ENCODE data around the gene TAF4.
"Not testable (repeated sequence)": the region's sequence is repeated elsewhere in the genome, so short reads cannot be mapped to it uniquely, and the experiment has no call there.

TAF4 gene

GRCh38 chr20:62060631-62061541 lies 4.8 kb downstream of the TAF4 start:
- no peak overlapping the region for H3K4me3 ChIP-seq (ENCODE audit: low read length)
- no peak for TF ChIP-seq CTCF (conservative IDR thresholded peaks at IDR 0.05; ENCODE audit: low read depth, low read length)

GRCh38 chr20:62059920-62060630 lies 5.6 kb downstream of the TAF4 start:
- H3K4me3 ChIP-seq (ENCODE audit: low read length), result no peak overlapping the region
- no peak for TF ChIP-seq CTCF (conservative IDR thresholded peaks at IDR 0.05; ENCODE audit: low read depth, low read length)
- no peak for DNase-seq (ENCODE audit: low read depth)

More at GRCh38 chr20:62060631-62061541, 4.8 kb downstream of the TAF4 start:
- DNase-seq (ENCODE audit: low read depth), result no peak

GRCh38 chr20:62059401-62059800 lies 6.3 kb downstream of the TAF4 start:
- no peak for DNase-seq (ENCODE audit: low read depth)
- TF ChIP-seq CTCF (conservative IDR thresholded peaks at IDR 0.05; ENCODE audit: low read depth, low read length), result no peak
- no peak overlapping the region for H3K4me3 ChIP-seq (ENCODE audit: low read length)

- no peak for TF ChIP-seq CTCF (conservative IDR thresholded peaks at IDR 0.05; ENCODE audit: low read depth, low read length)
- no peak overlapping the region for H3K4me3 ChIP-seq (ENCODE audit: low read length)
- no peak for DNase-seq (ENCODE audit: low read depth)
Measured at GRCh38 chr20:62058941-62059340, 6.7 kb downstream of the TAF4 start.

- DNase-seq (ENCODE audit: low read depth), result no peak
- TF ChIP-seq CTCF (conservative IDR thresholded peaks at IDR 0.05; ENCODE audit: low read depth, low read length), result no peak
- no peak overlapping the region for H3K4me3 ChIP-seq (ENCODE audit: low read length)
Measured at GRCh38 chr20:62056975-62057374, 8.7 kb downstream of the TAF4 start.

- H3K4me3 ChIP-seq (ENCODE audit: low read length), result no peak overlapping the region
- no peak for DNase-seq (ENCODE audit: low read depth)
- TF ChIP-seq CTCF (conservative IDR thresholded peaks at IDR 0.05; ENCODE audit: low read depth, low read length), result no peak
Measured at GRCh38 chr20:62056377-62056776, 9.3 kb downstream of the TAF4 start.

- H3K4me3 ChIP-seq (ENCODE audit: low read length); DNase-seq (ENCODE audit: low read depth): not testable (repeated sequence)
Measured at GRCh38 chr20:62055862-62056115, 9.9 kb downstream of the TAF4 start.

Data from retinal pigment epithelial cell (primary cell).